A549 (cell line): ENCODE data around the gene IGF2. TPM values are rescaled to one million over a fixed set of nuclear protein-coding genes. Genes with fewer than 3 reads are reported as not detected.
A peak's percentile ranks its signal among the peaks of the same experiment; 100 is the strongest.

ENCODE experiments used
- ATAC-seq, 2 experiments: fragments of 200-7000 bp in 1 of 2; fragments of >200 bp in 1 of 2; cut with Nextera tagmentation in 1 of 2; cut with Tn5 transposase in 1 of 2; 3 replicates each; pipeline versions ENCODE4 v1.8.0 to v1.9.1; 2018 to 2020; ENCODE audit warnings: mild to moderate bottlenecking in 1 of 2, moderate library complexity in 1 of 2
- CTCF ChIA-PET: fragments of 300-600 bp; sonication (Branson Sonifier 250); formaldehyde crosslinking; extraction: SDS; loops from one replicate; lab custom pipeline; 2021; ENCODE audit warnings: antibody characterized with exemption, inconsistent platforms; lab: Yijun Ruan, JAX
- POLR2A ChIA-PET: fragments of 350-600 bp; formaldehyde crosslinking; extraction: SDS; loops from one replicate; lab custom pipeline; 2021; ENCODE audit warnings: antibody characterized with exemption, inconsistent platforms; lab: Yijun Ruan, JAX
- DNase-seq, 2 experiments: peaks; one replicate each; pipeline versions ENCODE4 v3.0.0 to v3.0.0-alpha.2; 2011 to 2016; ENCODE audit warnings: low read depth in 1 of 2, low spot score in 1 of 2
- FAIRE-seq: peaks from 2 replicates; lab custom pipeline; 2011; peaks lifted over from hg19 to GRCh38; lab: Jason Lieb, UNC
- H3K27ac ChIP-seq, 2 experiments: fragments of >200 bp; sonication (Bioruptor Twin); formaldehyde crosslinking; 3 replicates each; pipeline ENCODE4 v1.5.1; 2016 to 2017
- H3K4me1 ChIP-seq: fragments of >200 bp; sonication (Bioruptor Twin); formaldehyde crosslinking; 3 replicates; pipeline ENCODE4 v1.6.1; 2016
- H3K4me2 ChIP-seq: fragments of >200 bp; sonication (Bioruptor Twin); formaldehyde crosslinking; 3 replicates; pipeline ENCODE4 v1.6.1; 2016
- H3K4me3 ChIP-seq: fragments of >200 bp; sonication (Bioruptor Twin); formaldehyde crosslinking; 3 replicates; pipeline ENCODE4 v1.5.1; 2016
- H3K9me3 ChIP-seq: fragments of >200 bp; sonication (Bioruptor Twin); formaldehyde crosslinking; 3 replicates; pipeline ENCODE4 v1.6.1; 2016
- BCL3 ChIP-seq: fragments of >200 bp; sonication (Bioruptor Twin); formaldehyde crosslinking; IDR thresholded peaks from 3 replicates; pipeline ENCODE4 v1.6.1; 2016
- CBX2 ChIP-seq: fragments of 200-600 bp; sonication (generic); IDR thresholded peaks from 2 replicates; pipeline ENCODE4 v1.6.1; 2016; ENCODE audit warnings: low read depth, mild to moderate bottlenecking, borderline replicate concordance
- CBX8 ChIP-seq: fragments of 200-600 bp; sonication (generic); IDR thresholded peaks from 2 replicates; pipeline ENCODE4 v1.6.1; 2016
- CHD2 ChIP-seq: fragments of 150-350 bp; IDR thresholded peaks from 2 replicates; pipeline ENCODE4 v1.6.1; 2014; ENCODE audit warnings: low read length; ENCODE audit not compliant: partially characterized antibody
- EHF ChIP-seq: fragments of 250-450 bp; sonication (Bioruptor Pico); IDR thresholded peaks from 2 replicates; pipeline ENCODE4 v1.5.0; 2020; ENCODE audit warnings: mild to moderate bottlenecking
- EHMT2 ChIP-seq: fragments of 200-600 bp; sonication (generic); IDR thresholded peaks from 2 replicates; pipeline ENCODE4 v1.6.1; 2016; ENCODE audit warnings: antibody characterized with exemption, low read depth, mild to moderate bottlenecking, moderate library complexity
- ELK1 ChIP-seq: fragments of 150-350 bp; IDR thresholded peaks from 2 replicates; pipeline ENCODE4 v1.6.1; 2014; ENCODE audit warnings: low read depth, mild to moderate bottlenecking, low read length
- ESRRA ChIP-seq: fragments of 150-350 bp; IDR thresholded peaks from 2 replicates; pipeline ENCODE4 v1.6.1; 2014; ENCODE audit warnings: mild to moderate bottlenecking, low read length, borderline replicate concordance
- FOXS1 ChIP-seq: fragments of 250-450 bp; sonication (Bioruptor Pico); IDR thresholded peaks from 2 replicates; pipeline ENCODE4 v1.5.0; 2020; ENCODE audit warnings: mild to moderate bottlenecking, moderate library complexity
- GATA3 ChIP-seq: IDR thresholded peaks from 2 replicates; pipeline ENCODE4 v1.6.1; 2012; ENCODE audit warnings: borderline replicate concordance
- HDAC2 ChIP-seq: fragments of 200-600 bp; sonication (generic); IDR thresholded peaks from 2 replicates; pipeline ENCODE4 v1.6.1; 2016
- HEYL ChIP-seq: fragments of 250-450 bp; sonication (Bioruptor Pico); IDR thresholded peaks from 2 replicates; pipeline ENCODE4 v1.8.0; 2021; ENCODE audit warnings: mild to moderate bottlenecking, moderate library complexity
- HOXA7 ChIP-seq: fragments of 250-450 bp; sonication (Bioruptor Pico); IDR thresholded peaks from 2 replicates; pipeline ENCODE4 v1.5.0; 2020; ENCODE audit warnings: mild to moderate bottlenecking, moderate library complexity
- JUN ChIP-seq, 2 experiments: fragments of >200 bp; sonication (Bioruptor Twin); formaldehyde crosslinking; IDR thresholded peaks; 2 replicates in 1 of 2; 3 replicates in 1 of 2; pipeline ENCODE4 v1.6.1; 2016 to 2017
- JUNB ChIP-seq: fragments of >200 bp; sonication (Bioruptor Twin); formaldehyde crosslinking; IDR thresholded peaks from 2 replicates; pipeline ENCODE4 v1.6.1; 2016
- KDM1A ChIP-seq: fragments of 200-600 bp; sonication (generic); IDR thresholded peaks from 2 replicates; pipeline ENCODE4 v1.6.1; 2016; ENCODE audit warnings: low read depth, mild to moderate bottlenecking
- MAFK ChIP-seq: fragments of 450-650 bp; IDR thresholded peaks from 2 replicates; pipeline ENCODE4 v1.6.1; 2014; ENCODE audit not compliant: partially characterized antibody
- NR3C1 ChIP-seq: fragments of >200 bp; sonication (Bioruptor Twin); formaldehyde crosslinking; IDR thresholded peaks from 3 replicates; pipeline ENCODE4 v1.6.1; 2017
- PHF8 ChIP-seq: fragments of 200-600 bp; sonication (generic); IDR thresholded peaks from 2 replicates; pipeline ENCODE4 v1.6.1; 2016; ENCODE audit warnings: low read depth, mild to moderate bottlenecking, antibody characterized with exemption, moderate library complexity, borderline replicate concordance
- POLR2A ChIP-seq: IDR thresholded peaks from 2 replicates; pipeline ENCODE4 v1.6.1; 2012; ENCODE audit warnings: mild to moderate bottlenecking, low read length
- POLR2AphosphoS2 ChIP-seq: conservative IDR thresholded peaks from 2 replicates; pipeline ENCODE4 v1.6.1; 2012; ENCODE audit warnings: low read length, improper control_type of control experiment, inconsistent platforms
- RAD21 ChIP-seq, 2 experiments: fragments of >200 bp in 1 of 2; sonication (Bioruptor Twin) in 1 of 2; formaldehyde crosslinking in 1 of 2; IDR thresholded peaks in 1 of 2; conservative IDR thresholded peaks in 1 of 2; 2 replicates in 1 of 2; 3 replicates in 1 of 2; pipeline ENCODE4 v1.6.1; 2012 to 2018; ENCODE audit warnings: inconsistent platforms in 1 of 2
- RARB ChIP-seq: fragments of 250-450 bp; sonication (Bioruptor Pico); IDR thresholded peaks from 2 replicates; pipeline ENCODE4 v1.8.0; 2021; ENCODE audit warnings: mild to moderate bottlenecking, moderate library complexity
- RFX5 ChIP-seq: fragments of 450-650 bp; IDR thresholded peaks from 2 replicates; pipeline ENCODE4 v1.7.1; 2014; ENCODE audit warnings: antibody characterized with exemption, mild to moderate bottlenecking, moderate library complexity
- RNF2 ChIP-seq: fragments of 200-600 bp; sonication (generic); IDR thresholded peaks from 2 replicates; pipeline ENCODE4 v1.6.1; 2016; ENCODE audit warnings: low read depth, mild to moderate bottlenecking, antibody characterized with exemption, moderate library complexity, borderline replicate concordance
- SMC3 ChIP-seq: fragments of >200 bp; sonication (Bioruptor Twin); formaldehyde crosslinking; IDR thresholded peaks from 3 replicates; pipeline ENCODE4 v1.6.1; 2018; ENCODE audit warnings: inconsistent platforms
- TP53 ChIP-seq: fragments of 250-450 bp; sonication (Bioruptor Pico); IDR thresholded peaks from 2 replicates; pipeline ENCODE4 v1.5.0; 2021; ENCODE audit warnings: mild to moderate bottlenecking, moderate library complexity
- ZC3H11A ChIP-seq: fragments of 450-650 bp; IDR thresholded peaks from 2 replicates; pipeline ENCODE4 v1.6.1; 2014; ENCODE audit warnings: antibody characterized with exemption, mild to moderate bottlenecking
- ZFP36 ChIP-seq: fragments of 450-650 bp; IDR thresholded peaks from 2 replicates; pipeline ENCODE4 v1.6.1; 2014; ENCODE audit warnings: borderline replicate concordance; ENCODE audit not compliant: partially characterized antibody
- ZNF302 ChIP-seq: fragments of 250-450 bp; sonication (Bioruptor Pico); IDR thresholded peaks from 2 replicates; pipeline ENCODE4 v1.9.0; 2021; ENCODE audit warnings: inconsistent platforms, mild to moderate bottlenecking, moderate library complexity
- ZSCAN20 ChIP-seq: fragments of 250-450 bp; sonication (Bioruptor Pico); IDR thresholded peaks from 2 replicates; pipeline ENCODE4 v1.8.0; 2022; ENCODE audit warnings: mild to moderate bottlenecking, moderate library complexity
- WGBS: methylation state at CpG from one replicate; pipeline ENCODE4 v1.1.6; 2017; ENCODE audit errors: missing lambda C conversion rate; 5-methylcytosine and 5-hydroxymethylcytosine counted together
- polyA plus RNA-seq, 4 experiments: library from polyadenylated mRNA; depleted of rRNA in 3 of 4; stranded (reverse); fragments of >200 nt; fragmentation: RNase III in 1 of 4; extraction: RNeasy Plus Mini Kit Qiagen cat#74134 plus additional on column Dnase treatment in 1 of 4; gene quantifications; 2 replicates in 3 of 4; 3 replicates in 1 of 4; pipeline ENCODE4 v1.2.3, GENCODE V29; 2011 to 2017
- TF ChIP-seq, protein P1 (sequence below): IDR thresholded peaks from 2 replicates; pipeline ENCODE4 v1.6.1; 2012; ENCODE audit warnings: low read depth, borderline replicate concordance
- TF ChIP-seq, protein P2 (sequence below): fragments of >200 bp; sonication (Bioruptor Twin); formaldehyde crosslinking; IDR thresholded peaks from 3 replicates; pipeline ENCODE4 v1.5.1; 2016
- TF ChIP-seq, protein P3 (sequence below): IDR thresholded peaks from 2 replicates; pipeline ENCODE4 v1.6.1; 2012

IGF2 gene
- polyA plus RNA-seq, 2 of the 4 experiments (the other 2 are of a cell fraction): 2.0 to 2.9 TPM

DNA sequence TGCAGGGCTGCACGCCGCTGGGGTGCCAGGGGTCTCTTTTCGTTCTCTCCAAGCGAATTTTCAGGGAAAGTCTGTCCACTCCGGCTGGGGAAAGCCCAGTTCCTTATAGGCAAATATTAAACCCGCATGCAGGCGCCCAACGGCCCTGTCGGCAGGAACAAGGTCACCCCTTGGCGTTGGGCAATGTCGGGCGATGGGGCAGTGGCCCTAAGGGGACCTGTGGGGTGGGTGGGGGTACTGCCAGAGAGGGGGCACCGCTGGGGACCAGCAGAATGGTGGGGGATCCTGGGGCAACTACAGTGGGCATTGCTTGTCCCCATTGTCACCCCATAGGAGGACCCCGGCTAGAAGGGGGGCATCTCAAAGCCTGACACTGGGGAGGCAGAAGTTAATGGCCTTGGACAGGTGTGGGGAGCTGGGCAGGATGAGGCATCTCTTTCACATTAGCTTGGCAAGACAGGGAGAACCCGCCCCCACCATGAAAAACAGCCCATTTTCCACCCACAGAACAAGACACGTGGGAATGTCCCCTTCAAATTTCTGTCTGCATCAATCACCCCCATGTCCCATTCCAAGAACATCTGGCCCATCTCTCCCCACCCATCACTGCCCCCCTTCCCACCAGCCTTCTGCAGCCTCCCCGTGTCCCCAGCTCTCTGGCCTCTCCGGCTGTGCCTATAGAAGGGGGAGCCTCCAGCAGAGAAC is 5.5 kb upstream of the IGF2 start (continued):
- no peak for TF ChIP-seq RNF2
- TF ChIP-seq, all 56 proteins: peak for 0

DNA sequence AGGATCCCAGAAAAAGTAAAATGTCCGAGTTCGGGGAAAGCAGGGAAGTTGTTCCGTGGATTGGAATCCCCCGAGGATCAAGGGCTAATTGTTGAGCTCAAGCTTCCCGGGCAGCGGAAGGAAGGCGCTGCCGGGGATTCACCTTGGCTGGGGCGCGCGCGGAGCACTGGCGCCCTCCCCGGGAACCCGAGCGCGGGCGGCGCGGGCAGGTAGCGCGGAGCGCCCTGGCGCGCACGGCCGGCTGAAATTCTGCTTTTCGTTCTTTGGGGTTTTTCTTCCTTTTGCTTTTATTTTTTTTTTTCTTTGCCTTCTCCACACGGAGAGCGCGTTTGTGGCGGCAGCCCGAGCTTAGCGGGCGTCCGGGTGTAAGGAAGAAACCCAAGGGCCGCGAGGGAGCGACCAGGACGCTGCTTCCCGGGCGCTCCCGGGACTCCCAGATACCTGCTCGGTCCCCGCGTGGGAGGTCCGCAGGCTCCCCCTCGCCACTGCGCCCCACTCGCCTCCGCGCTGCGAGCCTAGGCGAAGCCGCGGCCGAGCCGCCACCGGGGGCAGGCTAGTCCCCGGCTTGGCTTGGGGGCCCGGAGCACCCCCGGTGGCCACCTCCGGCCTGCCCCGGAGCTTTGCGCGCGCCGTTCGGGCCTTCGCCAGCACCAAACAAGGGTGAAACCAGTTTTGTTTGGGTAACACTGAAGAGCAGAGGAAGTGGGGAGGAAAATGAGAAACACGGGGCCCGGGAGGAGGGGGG is 4.8 kb upstream of the IGF2 start:
- no peak overlapping the region for H3K4me3 ChIP-seq
- CTCF ChIA-PET: interaction anchor here (0.6 to 25.5 kb wide), 12 partner anchors 8 to 547 kb away, joined by 3 to 1333 read pairs (median 5); partner anchors contain the start of genes IFITM10, INS and TH
- H3K9me3 ChIP-seq: no peaks in the 10 kb centered on the region
- peak overlapping the region; percentile 73 for H3K4me2 ChIP-seq
- 2% methylated on average over 51 of the region's 72 CpGs for WGBS
- FAIRE-seq (no peak), DNase-seq (peak in 1 of 2 experiments; percentile 44), ATAC-seq (peak in 1 of 2 experiments; percentile 48; a peak in 2 of 6 replicates)
- POLR2A ChIA-PET: interaction anchor here (0.5 kb wide), 1 partner anchor 67 kb away, joined by 3 read pairs; no protein-coding TSS in a partner anchor
- H3K4me1 ChIP-seq: peaks cover 24% of the 10 kb centered on the region; the same call in 2 of the 3 replicates
- H3K27ac ChIP-seq: no peak overlapping the region
- TF ChIP-seq CHD2: no peak
- TF ChIP-seq PHF8: no peak
- TF ChIP-seq ZSCAN20 (CRISPR knock-in tag): no peak
- no peak for TF ChIP-seq ELK1
- TF ChIP-seq ZFP36: no peak
- peak; percentile 60; the same call in 1 of the 2 replicates for TF ChIP-seq CBX8
- TF ChIP-seq, protein P1, sequence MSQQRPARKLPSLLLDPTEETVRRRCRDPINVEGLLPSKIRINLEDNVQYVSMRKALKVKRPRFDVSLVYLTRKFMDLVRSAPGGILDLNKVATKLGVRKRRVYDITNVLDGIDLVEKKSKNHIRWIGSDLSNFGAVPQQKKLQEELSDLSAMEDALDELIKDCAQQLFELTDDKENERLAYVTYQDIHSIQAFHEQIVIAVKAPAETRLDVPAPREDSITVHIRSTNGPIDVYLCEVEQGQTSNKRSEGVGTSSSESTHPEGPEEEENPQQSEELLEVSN: no peak
- no peak for TF ChIP-seq MAFK
- TF ChIP-seq HEYL: no peak
- TF ChIP-seq ZC3H11A: no peak
- peak; percentile 72; the same call in 1 of the 2 replicates for TF ChIP-seq HDAC2
- TF ChIP-seq, protein P2, sequence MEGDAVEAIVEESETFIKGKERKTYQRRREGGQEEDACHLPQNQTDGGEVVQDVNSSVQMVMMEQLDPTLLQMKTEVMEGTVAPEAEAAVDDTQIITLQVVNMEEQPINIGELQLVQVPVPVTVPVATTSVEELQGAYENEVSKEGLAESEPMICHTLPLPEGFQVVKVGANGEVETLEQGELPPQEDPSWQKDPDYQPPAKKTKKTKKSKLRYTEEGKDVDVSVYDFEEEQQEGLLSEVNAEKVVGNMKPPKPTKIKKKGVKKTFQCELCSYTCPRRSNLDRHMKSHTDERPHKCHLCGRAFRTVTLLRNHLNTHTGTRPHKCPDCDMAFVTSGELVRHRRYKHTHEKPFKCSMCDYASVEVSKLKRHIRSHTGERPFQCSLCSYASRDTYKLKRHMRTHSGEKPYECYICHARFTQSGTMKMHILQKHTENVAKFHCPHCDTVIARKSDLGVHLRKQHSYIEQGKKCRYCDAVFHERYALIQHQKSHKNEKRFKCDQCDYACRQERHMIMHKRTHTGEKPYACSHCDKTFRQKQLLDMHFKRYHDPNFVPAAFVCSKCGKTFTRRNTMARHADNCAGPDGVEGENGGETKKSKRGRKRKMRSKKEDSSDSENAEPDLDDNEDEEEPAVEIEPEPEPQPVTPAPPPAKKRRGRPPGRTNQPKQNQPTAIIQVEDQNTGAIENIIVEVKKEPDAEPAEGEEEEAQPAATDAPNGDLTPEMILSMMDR: peak; percentile 23; the same call in 1 of the 3 replicates
- TF ChIP-seq EHF (CRISPR knock-in tag): no peak
- TF ChIP-seq GATA3: no peak
- no peak for TF ChIP-seq FOXS1
- TF ChIP-seq NR3C1: no peak
- no peak for TF ChIP-seq JUNB
- peak; percentile 36 to 38; a peak in 3 of 5 replicates for TF ChIP-seq RAD21 (conservative IDR thresholded peaks at IDR 0.05 in 1 of 2, IDR thresholded peaks at IDR 0.05 in 1 of 2)
- no peak for TF ChIP-seq EHMT2
- TF ChIP-seq KDM1A: no peak
- TF ChIP-seq BCL3: no peak
- TF ChIP-seq, protein P3, sequence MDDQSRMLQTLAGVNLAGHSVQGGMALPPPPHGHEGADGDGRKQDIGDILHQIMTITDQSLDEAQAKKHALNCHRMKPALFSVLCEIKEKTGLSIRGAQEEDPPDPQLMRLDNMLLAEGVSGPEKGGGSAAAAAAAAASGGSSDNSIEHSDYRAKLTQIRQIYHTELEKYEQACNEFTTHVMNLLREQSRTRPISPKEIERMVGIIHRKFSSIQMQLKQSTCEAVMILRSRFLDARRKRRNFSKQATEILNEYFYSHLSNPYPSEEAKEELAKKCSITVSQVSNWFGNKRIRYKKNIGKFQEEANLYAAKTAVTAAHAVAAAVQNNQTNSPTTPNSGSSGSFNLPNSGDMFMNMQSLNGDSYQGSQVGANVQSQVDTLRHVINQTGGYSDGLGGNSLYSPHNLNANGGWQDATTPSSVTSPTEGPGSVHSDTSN: no peak
- TF ChIP-seq RARB (CRISPR knock-in tag): no peak
- TF ChIP-seq RFX5: no peak
- no peak for TF ChIP-seq CBX2
- TF ChIP-seq HOXA7 (CRISPR knock-in tag): no peak
- TF ChIP-seq POLR2A: no peak
- no peak for TF ChIP-seq TP53 (CRISPR knock-in tag)
- no peak for TF ChIP-seq ESRRA
- no peak for TF ChIP-seq POLR2AphosphoS2
- TF ChIP-seq ZNF302 (CRISPR knock-in tag): no peak
- TF ChIP-seq SMC3: peak; percentile 32; the same call in 2 of the 3 replicates
- no peak for TF ChIP-seq JUN (IDR thresholded peaks at IDR 0.05)
